Ureter (tissue), 1 donor: Measurements from ENCODE around the gene RAB25. TPM values are rescaled to one million over a fixed set of nuclear protein-coding genes. Genes with fewer than 3 reads are reported as not detected.

Source experiments
- DNase-seq: peaks from one replicate; pipeline ENCODE4 v3.0.0-alpha.2; 2020; ENCODE audit warnings: low spot score
- total RNA-seq: library from RNA; stranded (reverse); gene quantifications from one replicate; pipeline ENCODE4 v1.2.4, GENCODE V29; 2023
- donor health status: DM: yes; HTN: yes; CAD: no.

RAB25 gene
- total RNA-seq, 1 donor from 2014 or later, result 182 TPM

DNA sequence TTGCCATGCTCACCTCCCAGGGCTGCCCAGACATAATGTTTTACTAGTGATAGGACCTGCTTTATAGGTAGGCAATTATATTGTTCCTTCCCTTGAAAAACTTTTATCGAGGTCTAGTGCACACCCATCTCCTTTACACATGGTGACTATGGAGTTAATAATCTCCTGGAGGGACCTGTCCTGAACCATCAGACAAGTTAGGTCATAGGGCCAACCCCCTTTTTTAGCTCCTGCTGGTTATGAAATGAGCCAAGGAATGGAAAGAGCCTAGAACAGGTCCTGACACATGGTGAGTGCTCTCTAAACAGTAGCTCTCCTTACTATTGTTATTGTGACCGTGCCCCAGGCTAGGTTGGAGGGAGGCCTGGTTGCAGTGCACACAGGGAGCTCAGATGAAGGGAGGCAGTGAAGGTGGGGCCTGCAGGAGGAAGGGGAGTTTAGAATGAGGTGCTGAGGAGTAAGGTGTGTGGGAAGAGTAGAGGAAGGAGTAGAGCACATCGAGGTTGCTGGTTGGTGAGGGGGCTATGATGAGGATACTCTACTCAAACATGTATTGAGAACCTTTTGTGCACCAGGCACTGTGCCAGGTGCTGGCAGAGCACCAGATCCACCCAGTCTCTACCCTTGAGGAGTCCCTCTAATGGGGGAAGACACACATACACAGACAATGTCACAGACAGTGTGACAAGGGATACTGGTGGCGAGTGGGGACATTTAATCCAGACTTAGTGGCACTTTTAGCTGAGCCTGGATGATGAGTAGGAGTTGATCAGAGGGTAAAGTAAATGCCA is 39.4 kb downstream of the RAB25 start:
- no peak for DNase-seq

GRCh38 chr1:156101880-156102279 is 40.9 kb downstream of the RAB25 start:
- DNase-seq, result no peak

- no peak for DNase-seq
These were observed 41.9 kb downstream of the RAB25 start for GRCh38 chr1:156102633-156103511.

- DNase-seq, result peak; percentile 64
These were observed 42.6 kb downstream of the RAB25 start for GRCh38 chr1:156103521-156103947.

- DNase-seq, result peak; percentile 89
These were observed 43.3 kb downstream of the RAB25 start for GRCh38 chr1:156104065-156104810.

DNA sequence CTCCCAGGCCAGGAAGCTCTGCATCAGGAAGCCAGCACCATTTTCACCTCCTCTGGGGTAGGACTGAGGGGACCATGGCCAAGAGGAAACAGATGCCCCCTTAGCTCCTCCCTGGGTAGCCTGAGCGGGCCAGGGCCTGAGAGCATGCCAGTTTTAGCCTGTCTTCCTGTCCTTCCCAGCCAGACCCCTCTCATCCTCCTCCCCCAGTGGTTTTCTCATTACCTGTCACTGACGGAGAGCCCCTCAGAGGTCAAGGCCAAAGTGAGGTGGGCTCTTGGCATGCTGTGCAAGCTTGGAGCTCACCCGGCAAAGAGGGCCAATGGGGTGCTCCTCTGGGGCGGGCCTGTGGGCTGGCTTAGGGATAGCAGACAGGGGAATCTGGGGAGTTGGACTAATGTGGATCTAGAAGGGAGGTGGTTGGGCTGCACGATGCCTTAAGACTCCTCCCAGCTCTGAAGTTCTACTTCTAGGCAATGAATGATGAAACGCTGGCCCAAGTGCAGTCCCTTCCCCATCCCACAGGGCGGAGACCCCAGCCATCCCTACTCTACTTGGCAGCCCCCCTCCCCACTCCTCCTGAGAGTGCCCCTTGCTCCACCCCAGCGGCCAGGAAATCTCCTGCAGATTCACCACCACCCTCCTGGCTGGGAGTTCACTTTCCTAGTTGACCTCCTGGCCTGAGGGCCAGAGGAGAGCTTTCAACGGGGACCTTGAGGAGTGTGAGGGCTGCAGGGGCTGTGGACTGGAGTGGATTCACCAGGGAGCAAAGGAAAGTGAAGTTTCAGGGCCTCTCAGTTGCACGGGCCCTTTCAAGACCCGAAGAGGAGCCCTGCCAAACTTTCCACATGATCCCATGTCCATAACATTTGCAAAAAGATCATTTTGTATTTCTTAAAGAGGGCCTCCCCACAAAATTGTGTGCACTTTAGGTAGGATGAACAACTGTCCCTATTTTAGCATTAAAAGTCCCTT is 44.2 kb downstream of the RAB25 start:
- no peak for DNase-seq

GRCh38 chr1:156106624-156107488 is 45.9 kb downstream of the RAB25 start:
- DNase-seq, result no peak

GRCh38 chr1:156108057-156108456 is 47.1 kb downstream of the RAB25 start:
- DNase-seq, result no peak

DNA sequence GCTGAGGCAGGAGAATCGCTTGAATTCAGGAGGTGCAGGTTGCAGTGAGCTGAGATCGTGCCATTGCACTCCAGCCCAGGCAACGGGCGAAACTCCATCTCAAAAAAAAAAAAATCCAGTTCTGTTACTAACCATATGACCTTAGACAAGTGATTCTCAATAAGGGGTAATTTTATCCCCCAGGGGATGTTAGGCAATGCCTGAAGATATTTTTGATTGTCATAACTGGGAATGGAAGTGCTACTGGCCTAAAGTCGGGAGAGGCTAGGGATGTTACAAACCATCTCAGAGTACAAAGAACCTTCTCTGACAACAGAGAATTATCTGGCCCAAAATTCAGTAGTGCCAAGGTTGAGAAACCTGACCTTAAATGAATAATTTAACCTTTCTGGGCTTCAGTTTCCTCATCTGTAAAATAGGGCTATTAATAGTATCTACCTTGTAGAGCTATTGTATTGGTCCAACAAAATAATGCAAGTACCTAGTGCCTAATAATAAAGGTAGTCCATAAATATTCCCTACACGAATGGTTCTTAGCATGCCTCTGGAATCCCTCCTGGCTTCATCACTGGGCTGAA is 47.8 kb downstream of the RAB25 start:
- DNase-seq, result no peak

DNA sequence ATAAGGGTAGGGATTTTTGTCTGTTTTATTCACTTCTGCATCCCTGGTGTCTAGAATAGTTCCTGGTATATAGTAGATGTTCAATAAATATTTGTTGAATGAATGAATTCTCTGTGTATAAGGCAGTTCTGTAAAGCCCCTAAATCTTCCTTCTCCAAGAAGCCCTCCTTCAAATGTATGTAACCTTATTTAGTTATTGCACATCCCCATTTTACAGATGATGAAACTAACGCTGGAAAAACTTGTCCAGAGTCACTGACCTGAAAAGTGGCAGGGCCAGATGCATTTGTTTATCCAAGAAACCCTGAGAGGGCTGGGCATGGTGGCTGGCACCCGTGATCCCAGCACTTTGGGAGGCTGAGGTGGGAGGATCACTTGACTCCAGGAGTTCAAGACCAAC is 49.3 kb downstream of the RAB25 start:
- DNase-seq, result no peak

GRCh38 chr1:156111355-156111962 is 50.5 kb downstream of the RAB25 start:
- no peak for DNase-seq

- DNase-seq, result no peak
These were observed 51.5 kb downstream of the RAB25 start for GRCh38 chr1:156112276-156113137.

DNA sequence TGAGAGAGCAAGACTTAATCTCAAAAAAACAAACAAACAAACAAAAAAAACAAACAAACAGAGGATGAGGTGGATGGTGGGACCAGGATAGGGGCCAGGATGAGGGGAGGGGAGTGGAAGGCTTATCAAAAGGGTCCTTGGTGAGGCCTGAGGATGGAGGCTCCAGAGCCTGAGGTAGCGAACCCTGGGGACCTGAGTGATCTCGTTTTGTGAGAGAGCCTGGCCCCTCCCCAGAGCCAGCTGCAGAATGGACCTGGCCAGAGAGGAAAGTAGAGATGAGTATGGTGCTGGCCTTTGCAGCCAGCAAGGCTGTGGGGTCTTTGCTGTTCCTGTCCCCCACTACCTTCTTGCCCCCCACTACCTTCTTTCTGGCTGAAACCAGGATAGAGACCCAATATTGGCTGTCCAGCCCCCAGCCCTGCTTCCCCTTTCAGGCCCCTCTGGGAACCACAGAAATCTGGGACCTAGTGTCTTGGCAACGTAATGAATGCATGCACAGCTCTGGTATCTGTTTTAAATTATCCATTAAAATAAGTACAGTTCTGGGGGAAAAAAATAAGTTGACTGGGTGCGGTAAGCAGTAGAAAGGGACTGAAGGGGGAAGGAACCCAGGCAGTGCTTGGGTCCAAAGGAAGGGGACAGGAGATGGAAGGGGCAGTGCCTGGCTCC is 52.5 kb downstream of the RAB25 start:
- no peak for DNase-seq

DNA sequence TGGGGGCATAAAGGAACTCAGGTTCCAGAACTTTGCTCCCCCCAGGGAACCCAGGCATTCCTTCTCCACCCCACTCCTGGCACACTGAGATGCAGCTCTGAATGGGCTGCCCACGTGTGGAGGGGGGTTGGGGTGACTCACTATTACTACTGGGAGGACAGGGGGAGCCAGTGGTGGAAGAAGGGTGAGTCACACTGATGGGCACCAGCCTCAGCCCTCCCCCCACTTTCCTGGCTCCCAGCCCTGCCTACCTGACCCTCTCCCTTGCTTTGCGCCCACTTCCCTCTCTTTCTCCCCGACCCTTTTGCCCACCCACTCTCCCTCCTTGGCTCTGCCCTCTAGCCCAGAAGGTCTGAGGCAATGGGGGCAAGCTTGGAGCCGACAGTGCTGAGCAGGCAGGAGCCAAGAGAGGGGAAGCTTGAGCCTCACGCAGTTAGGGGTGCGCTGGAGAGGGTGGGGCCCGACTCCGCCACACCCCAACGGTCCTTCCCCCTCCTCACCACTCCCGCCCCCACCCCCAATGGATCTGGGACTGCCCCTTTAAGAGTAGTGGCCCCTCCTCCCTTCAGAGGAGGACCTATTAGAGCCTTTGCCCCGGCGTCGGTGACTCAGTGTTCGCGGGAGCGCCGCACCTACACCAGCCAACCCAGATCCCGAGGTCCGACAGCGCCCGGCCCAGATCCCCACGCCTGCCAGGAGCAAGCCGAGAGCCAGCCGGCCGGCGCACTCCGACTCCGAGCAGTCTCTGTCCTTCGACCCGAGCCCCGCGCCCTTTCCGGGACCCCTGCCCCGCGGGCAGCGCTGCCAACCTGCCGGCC is 53.4 kb downstream of the RAB25 start, which contains the start of gene LMNA:
Gene LMNA (plus strand): TSS at position 611 of the 818 bp plus-strand sequence. CDS start 208 bp downstream, outside the sequence.
- DNase-seq, result peak; percentile 96

- no peak for DNase-seq
These were observed 54.1 kb downstream of the RAB25 start for GRCh38 chr1:156114919-156115513.
